IMR-90 (cell line): Measurements from ENCODE around the gene TRA2A. TPM values are rescaled to one million over a fixed set of nuclear protein-coding genes. Genes with fewer than 3 reads are reported as not detected.

Experiments
- ATAC-seq: fragments of 200-7000 bp; cut with Tn5 transposase; 2 replicates; pipeline ENCODE4 v1.9.1; 2020; ENCODE audit warnings: low read depth, mild to moderate bottlenecking, moderate library complexity
- Bru-seq: library from RNA; stranded (reverse); fragments of 400-500 nt; gene quantifications from one replicate; lab custom pipeline; 2021; lab: Mats Ljungman, UMichigan
- BruChase-seq, 2 experiments: library from RNA; stranded (reverse); fragments of 400-500 nt; gene quantifications; one replicate each; lab custom pipeline; 2021; lab: Mats Ljungman, UMichigan
- BruUV-seq: library from RNA; stranded (reverse); fragments of 400-500 nt; replicated peaks from 2 replicates; lab custom pipeline; 2021; lab: Mats Ljungman, UMichigan
- CTCF ChIA-PET: fragments of 300-600 bp; formaldehyde crosslinking; extraction: SDS; loops from one replicate; lab custom pipeline; 2021; ENCODE audit warnings: antibody characterized with exemption; lab: Yijun Ruan, JAX
- POLR2A ChIA-PET: fragments of 300-600 bp; sonication (Branson Sonifier 250); formaldehyde crosslinking; loops from one replicate; lab custom pipeline; 2022; ENCODE audit warnings: antibody characterized with exemption; ENCODE audit not compliant: unreplicated experiment; lab: Charles Lee
- DNase-seq: peaks from one replicate; pipeline ENCODE4 v3.0.0; 2013
- H2AFZ ChIP-seq: replicated peaks from 2 replicates; pipeline ENCODE3; 2013; ENCODE audit warnings: low read length, mild to moderate bottlenecking; ENCODE audit not compliant: poor library complexity
- H2AK5ac ChIP-seq: 2 replicates; pipeline ENCODE4 v1.6.1; 2013; ENCODE audit warnings: low read depth, low read length, inconsistent platforms
- H2AK9ac ChIP-seq: replicated peaks from 2 replicates; pipeline ENCODE3; 2013; ENCODE audit warnings: mild to moderate bottlenecking, low read depth, low read length, moderate library complexity; ENCODE audit not compliant: poor library complexity
- H2BK120ac ChIP-seq: 2 replicates; pipeline ENCODE4 v1.6.1; 2013; ENCODE audit warnings: low read depth, low read length, inconsistent platforms
- H2BK15ac ChIP-seq: 3 replicates; pipeline ENCODE4 v1.6.1; 2013; ENCODE audit warnings: low read depth, low read length, inconsistent platforms
- H2BK20ac ChIP-seq: 2 replicates; pipeline ENCODE4 v1.6.1; 2013; ENCODE audit warnings: low read depth, mild to moderate bottlenecking, inconsistent platforms, low read length, moderate library complexity
- H2BK5ac ChIP-seq: 2 replicates; pipeline ENCODE4 v1.6.1; 2013; ENCODE audit warnings: mild to moderate bottlenecking, low read depth, low read length, inconsistent platforms; ENCODE audit not compliant: poor library complexity, severe bottlenecking
- H3K14ac ChIP-seq: replicated peaks from 2 replicates; pipeline ENCODE4 v1.6.1; 2013; ENCODE audit warnings: low read depth, low read length, inconsistent platforms
- H3K18ac ChIP-seq: 2 replicates; pipeline ENCODE4 v1.6.1; 2013; ENCODE audit warnings: low read depth, low read length, control low read depth
- H3K23ac ChIP-seq: 2 replicates; pipeline ENCODE4 v1.6.1; 2013; ENCODE audit warnings: low read depth, low read length, inconsistent platforms
- H3K27ac ChIP-seq: 2 replicates; pipeline ENCODE4 v1.5.1; 2013; ENCODE audit warnings: mild to moderate bottlenecking, control low read depth, low read length; ENCODE audit not compliant: insufficient read depth
- H3K27me3 ChIP-seq: 2 replicates; pipeline ENCODE4 v1.6.1; 2013; ENCODE audit warnings: low read length; ENCODE audit not compliant: control insufficient read depth, insufficient read depth
- H3K36me3 ChIP-seq: 2 replicates; pipeline ENCODE4 v1.6.1; 2013; ENCODE audit warnings: low read length, mixed read lengths; ENCODE audit not compliant: control insufficient read depth, insufficient read depth
- H3K4ac ChIP-seq: 2 replicates; pipeline ENCODE4 v1.6.1; 2013; ENCODE audit warnings: low read depth, low read length, inconsistent platforms
- H3K4me1 ChIP-seq: 2 replicates; pipeline ENCODE4 v1.6.1; 2013; ENCODE audit warnings: low read length, mixed read lengths; ENCODE audit not compliant: control insufficient read depth, insufficient read depth
- H3K4me2 ChIP-seq: 2 replicates; pipeline ENCODE4 v1.6.1; 2013; ENCODE audit warnings: low read depth, mild to moderate bottlenecking, control low read depth, low read length, moderate library complexity
- H3K4me3 ChIP-seq: 2 replicates; pipeline ENCODE4 v1.5.1; 2013; ENCODE audit warnings: low read depth, mild to moderate bottlenecking, control low read depth, low read length, moderate library complexity; ENCODE audit not compliant: insufficient read depth
- H3K56ac ChIP-seq: 2 replicates; pipeline ENCODE4 v1.6.1; 2013; ENCODE audit warnings: low read length, inconsistent platforms; ENCODE audit not compliant: insufficient read depth; ENCODE audit errors: extremely low read depth
- H3K79me1 ChIP-seq, 2 experiments: 2 replicates each; pipeline ENCODE4 v1.6.1; 2013; ENCODE audit warnings: low read length in 2 of 2, inconsistent platforms in 1 of 2, low read depth in 1 of 2
- H3K9ac ChIP-seq: 2 replicates; pipeline ENCODE4 v1.6.1; 2013; ENCODE audit warnings: low read depth, low read length, control low read depth
- H3K9me1 ChIP-seq: 2 replicates; pipeline ENCODE4 v1.6.1; 2013; ENCODE audit warnings: low read length, inconsistent platforms; ENCODE audit not compliant: insufficient read depth
- H3K9me3 ChIP-seq: 2 replicates; pipeline ENCODE4 v1.6.1; 2013; ENCODE audit warnings: low read length; ENCODE audit not compliant: control insufficient read depth, insufficient read depth
- H4K20me1 ChIP-seq: 2 replicates; pipeline ENCODE4 v1.6.1; 2013; ENCODE audit warnings: low read length, inconsistent platforms; ENCODE audit not compliant: insufficient read depth
- H4K5ac ChIP-seq: 2 replicates; pipeline ENCODE4 v1.6.1; 2013; ENCODE audit warnings: mild to moderate bottlenecking, low read depth, low read length, control low read depth
- H4K8ac ChIP-seq, 2 experiments: 2 replicates each; pipeline ENCODE4 v1.6.1; 2013; ENCODE audit warnings: low read depth in 2 of 2, low read length in 2 of 2, control low read depth in 1 of 2, inconsistent platforms in 1 of 2
- H4K91ac ChIP-seq: 2 replicates; pipeline ENCODE4 v1.6.1; 2013; ENCODE audit warnings: low read depth, low read length, inconsistent platforms; ENCODE audit not compliant: insufficient read depth
- FOS ChIP-seq: fragments of 150-350 bp; IDR thresholded peaks from 2 replicates; pipeline ENCODE4 v1.6.1; 2016; ENCODE audit warnings: low read depth, low read length
- MAFK ChIP-seq: IDR thresholded peaks from 2 replicates; pipeline ENCODE4 v1.6.1; 2012; ENCODE audit warnings: low read depth, low read length, improper control_type of control experiment
- MXI1 ChIP-seq: IDR thresholded peaks from 2 replicates; pipeline ENCODE4 v1.6.1; 2012; ENCODE audit warnings: low read depth, mild to moderate bottlenecking, low read length, moderate library complexity, borderline replicate concordance
- POLR2A ChIP-seq: IDR thresholded peaks from 2 replicates; pipeline ENCODE4 v1.6.1; 2012; ENCODE audit warnings: mild to moderate bottlenecking, low read depth, low read length
- RAD21 ChIP-seq: IDR thresholded peaks from 2 replicates; pipeline ENCODE4 v1.6.1; 2012; ENCODE audit warnings: low read length, improper control_type of control experiment
- RCOR1 ChIP-seq: IDR thresholded peaks from 2 replicates; pipeline ENCODE4 v1.6.1; 2012; ENCODE audit warnings: mild to moderate bottlenecking, low read length, improper control_type of control experiment; ENCODE audit not compliant: insufficient replicate concordance
- RFX5 ChIP-seq: IDR thresholded peaks from 2 replicates; pipeline ENCODE4 v1.8.0; 2012; ENCODE audit warnings: low read depth, mild to moderate bottlenecking, low read length, moderate library complexity
- SMC3 ChIP-seq: fragments of 150-350 bp; IDR thresholded peaks from 2 replicates; pipeline ENCODE4 v1.6.1; 2016; ENCODE audit warnings: low read depth, mild to moderate bottlenecking, antibody characterized with exemption, low read length, moderate library complexity
- WGBS, 2 experiments: methylation state at CpG; one replicate each; pipeline versions ENCODE4 v1.1.5 to v1.1.7; 2013; ENCODE audit warnings: missing lambda C conversion rate in 2 of 2; ENCODE audit not compliant: insufficient read length in 1 of 2; ENCODE audit errors: extremely low coverage in 2 of 2; 5-methylcytosine and 5-hydroxymethylcytosine counted together
- dilution Hi-C: fragments of 300-500 bp; cut with HindIII; formaldehyde crosslinking; loops from one replicate; pipeline ENCODE4 v1.14.3; 2018; ENCODE audit warnings: low sequenced_read_pairs; ENCODE audit not compliant: unreplicated experiment
- in situ Hi-C: fragments of 300-500 bp; cut with MboI; formaldehyde crosslinking; loops from 3 replicates; pipeline ENCODE4 v1.14.3; 2019; ENCODE audit warnings: low sequenced_read_pairs, inconsistent platforms, mixed read lengths
- intact Hi-C: fragments of 100-400 bp; cut with micrococcal nuclease; formaldehyde crosslinking; loops from 2 replicates; pipeline ENCODE4 v1.10.0; 2022
- long read RNA-seq: library from polyadenylated mRNA; unstranded; transcript quantifications from one replicate; pipeline ENCODE4 v2.0.0, GENCODE V29; 2021; ENCODE audit not compliant: unreplicated experiment
- polyA plus RNA-seq, 3 experiments: library from polyadenylated mRNA; depleted of rRNA; stranded (reverse); fragments of >200 nt; gene quantifications; 2 replicates each; pipeline ENCODE4 v1.2.3, GENCODE V29; 2012; ENCODE audit warnings: low replicate concordance in 1 of 3
- total RNA-seq: library from RNA; depleted of rRNA; stranded (reverse); fragments of >200 nt; gene quantifications from 2 replicates; pipeline ENCODE4 v1.2.3, GENCODE V29; 2012; rRNA removed
- TF ChIP-seq, protein P1 (sequence below): fragments of 150-350 bp; IDR thresholded peaks from 2 replicates; pipeline ENCODE4 v1.6.1; 2016; ENCODE audit warnings: low read depth, mild to moderate bottlenecking, low read length, moderate library complexity, borderline replicate concordance
- TF ChIP-seq, protein P2 (sequence below): fragments of 150-350 bp; IDR thresholded peaks from 2 replicates; pipeline ENCODE4 v1.6.1; 2017; ENCODE audit warnings: mild to moderate bottlenecking, antibody characterized with exemption, low read length, low read depth
- TF ChIP-seq, protein P3 (sequence below): conservative IDR thresholded peaks from 2 replicates; pipeline ENCODE4 v1.5.1; 2012; ENCODE audit warnings: mild to moderate bottlenecking, low read depth, low read length, improper control_type of control experiment

The TRA2A gene
- total RNA-seq (36.4 and 44.3 TPM in 2 replicates), polyA plus RNA-seq (2012; rRNA removed) (73.6 and 77.3 TPM in 2 replicates), Bru-seq, nascent RNA (percentile 98 among the genes with signal in this experiment), BruChase-seq, experiment 1, labeled RNA remaining after a 6-hour chase (percentile 99 among the genes with signal in this experiment), BruChase-seq, experiment 2, labeled RNA remaining after a 2-hour chase (percentile 99 among the genes with signal in this experiment)
- polyA plus RNA-seq (2012; cell fraction: cytosol; rRNA removed): 16.7 and 17.4 TPM in 2 replicates
- 26.8 and 142 TPM in 2 replicates for polyA plus RNA-seq (2012; cell fraction: nucleus; rRNA removed; ENCODE audit: low replicate concordance)
- long read RNA-seq, transcript TRA2A-201 (8 exons, 1,845 nt): major isoform, 26 of 48 reads
- long read RNA-seq, partial matches to known transcripts: 4 of 48 reads
- long read RNA-seq, other reads (novel, unspliced or antisense): 16 of 48 reads

GRCh38 chr7:23531794-23532489, at the start of gene TRA2A:
Gene TRA2A, minus strand, starts transcription at chr7:23531981. Its CDS starts 157 bp downstream, at chr7:23531824.
- Histone ChIP-seq H3K36me3 (no peaks in the 10 kb centered on the region), H2BK20ac (peak within 1 kb of the TSS; percentile 83; the same call in 1 of the 2 replicates), H3K9me3 (no peaks in the 10 kb centered on the region), H4K91ac (peak within 1 kb of the TSS; percentile 97), H2AK5ac (peak within 1 kb of the TSS; percentile 94), H3K79me1 (peaks cover 0 to 6% of the 10 kb centered on the region in 2 experiments; a peak in 1 of 4 replicates), H3K27me3 (no peaks in the 10 kb centered on the region), H3K4me1 (no peaks in the 10 kb centered on the region), H3K4me2 (peak within 1 kb of the TSS; percentile 89), H4K8ac (peak within 1 kb of the TSS; percentile 80 to 98), H3K23ac (peak within 1 kb of the TSS; percentile 93), H2BK15ac (peak within 1 kb of the TSS; percentile 82; the same call in 1 of the 3 replicates), H3K14ac (peak within 1 kb of the TSS; percentile 97), H2AFZ (peak within 1 kb of the TSS; percentile 90), H2BK5ac (peak within 1 kb of the TSS; percentile 88), H3K27ac (peak within 1 kb of the TSS; percentile 85), H2AK9ac (peak within 1 kb of the TSS; percentile 99), H3K4ac (peak within 1 kb of the TSS; percentile 96), H2BK120ac (peak within 1 kb of the TSS; percentile 92), H4K20me1 (peaks cover 48% of the 10 kb centered on the region), H3K18ac (peak within 1 kb of the TSS; percentile 91), H3K9me1 (no peaks in the 10 kb centered on the region), H4K5ac (peak within 1 kb of the TSS; percentile 94), H3K9ac (peak within 1 kb of the TSS; percentile 95), H3K4me3 (peak within 1 kb of the TSS; percentile 73), H3K56ac (peak within 1 kb of the TSS; percentile 98)
- in situ Hi-C loops: loop anchor here (25.0 kb wide), 1 partner anchor 1580 kb away; no protein-coding TSS in a partner anchor
- DNase-seq (peak; percentile 92), ATAC-seq (peak; percentile 94)
- WGBS, 2 experiments: 0% methylated on average over 5 of the region's 50 CpGs; no CpG with 5 or more reads in 1 of the 2 experiments
- BruUV-seq: no TSS peak
- CTCF ChIA-PET: interaction anchor here (1.0 kb wide), 1 partner anchor 69 kb away, joined by 3 read pairs; no protein-coding TSS in a partner anchor
- POLR2A ChIA-PET: no interaction called here
- intact Hi-C loops: loop anchor here (1.0 kb wide), 1 partner anchor 58 kb away; no protein-coding TSS in a partner anchor
- dilution Hi-C loops: no loop called here
- TF ChIP-seq RCOR1 (no peak), RAD21 (no peak), FOS (no peak), RFX5 (no peak), MAFK (no peak), SMC3 (no peak), POLR2A (peak; percentile 98), MXI1 (no peak)
- TF ChIP-seq, protein P1, sequence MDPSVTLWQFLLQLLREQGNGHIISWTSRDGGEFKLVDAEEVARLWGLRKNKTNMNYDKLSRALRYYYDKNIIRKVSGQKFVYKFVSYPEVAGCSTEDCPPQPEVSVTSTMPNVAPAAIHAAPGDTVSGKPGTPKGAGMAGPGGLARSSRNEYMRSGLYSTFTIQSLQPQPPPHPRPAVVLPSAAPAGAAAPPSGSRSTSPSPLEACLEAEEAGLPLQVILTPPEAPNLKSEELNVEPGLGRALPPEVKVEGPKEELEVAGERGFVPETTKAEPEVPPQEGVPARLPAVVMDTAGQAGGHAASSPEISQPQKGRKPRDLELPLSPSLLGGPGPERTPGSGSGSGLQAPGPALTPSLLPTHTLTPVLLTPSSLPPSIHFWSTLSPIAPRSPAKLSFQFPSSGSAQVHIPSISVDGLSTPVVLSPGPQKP: no peak
- TF ChIP-seq, protein P2, sequence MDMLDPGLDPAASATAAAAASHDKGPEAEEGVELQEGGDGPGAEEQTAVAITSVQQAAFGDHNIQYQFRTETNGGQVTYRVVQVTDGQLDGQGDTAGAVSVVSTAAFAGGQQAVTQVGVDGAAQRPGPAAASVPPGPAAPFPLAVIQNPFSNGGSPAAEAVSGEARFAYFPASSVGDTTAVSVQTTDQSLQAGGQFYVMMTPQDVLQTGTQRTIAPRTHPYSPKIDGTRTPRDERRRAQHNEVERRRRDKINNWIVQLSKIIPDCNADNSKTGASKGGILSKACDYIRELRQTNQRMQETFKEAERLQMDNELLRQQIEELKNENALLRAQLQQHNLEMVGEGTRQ: peak; percentile 20; the same call in 1 of the 2 replicates
- TF ChIP-seq, protein P3, sequence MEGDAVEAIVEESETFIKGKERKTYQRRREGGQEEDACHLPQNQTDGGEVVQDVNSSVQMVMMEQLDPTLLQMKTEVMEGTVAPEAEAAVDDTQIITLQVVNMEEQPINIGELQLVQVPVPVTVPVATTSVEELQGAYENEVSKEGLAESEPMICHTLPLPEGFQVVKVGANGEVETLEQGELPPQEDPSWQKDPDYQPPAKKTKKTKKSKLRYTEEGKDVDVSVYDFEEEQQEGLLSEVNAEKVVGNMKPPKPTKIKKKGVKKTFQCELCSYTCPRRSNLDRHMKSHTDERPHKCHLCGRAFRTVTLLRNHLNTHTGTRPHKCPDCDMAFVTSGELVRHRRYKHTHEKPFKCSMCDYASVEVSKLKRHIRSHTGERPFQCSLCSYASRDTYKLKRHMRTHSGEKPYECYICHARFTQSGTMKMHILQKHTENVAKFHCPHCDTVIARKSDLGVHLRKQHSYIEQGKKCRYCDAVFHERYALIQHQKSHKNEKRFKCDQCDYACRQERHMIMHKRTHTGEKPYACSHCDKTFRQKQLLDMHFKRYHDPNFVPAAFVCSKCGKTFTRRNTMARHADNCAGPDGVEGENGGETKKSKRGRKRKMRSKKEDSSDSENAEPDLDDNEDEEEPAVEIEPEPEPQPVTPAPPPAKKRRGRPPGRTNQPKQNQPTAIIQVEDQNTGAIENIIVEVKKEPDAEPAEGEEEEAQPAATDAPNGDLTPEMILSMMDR: no peak
